Stimulated activated CD8-positive, alpha-beta memory T cell treated with anti-CD3 and anti-CD28 coated beads, Interleukin-4, amount 100 ng/mL, for 1 hour (primary cell): ENCODE measurements around the gene TTLL11.

Experiments
- DNase-seq, 2 donors: peaks; one replicate each; pipeline ENCODE4 v3.0.0-alpha.2; 2020; ENCODE audit warnings: low read depth in 2 of 2, low spot score in 1 of 2

Gene TTLL11

GRCh38 chr9:121818841-121819427 lies 274.2 kb downstream of the TTLL11 start:
- no peak for DNase-seq

DNA sequence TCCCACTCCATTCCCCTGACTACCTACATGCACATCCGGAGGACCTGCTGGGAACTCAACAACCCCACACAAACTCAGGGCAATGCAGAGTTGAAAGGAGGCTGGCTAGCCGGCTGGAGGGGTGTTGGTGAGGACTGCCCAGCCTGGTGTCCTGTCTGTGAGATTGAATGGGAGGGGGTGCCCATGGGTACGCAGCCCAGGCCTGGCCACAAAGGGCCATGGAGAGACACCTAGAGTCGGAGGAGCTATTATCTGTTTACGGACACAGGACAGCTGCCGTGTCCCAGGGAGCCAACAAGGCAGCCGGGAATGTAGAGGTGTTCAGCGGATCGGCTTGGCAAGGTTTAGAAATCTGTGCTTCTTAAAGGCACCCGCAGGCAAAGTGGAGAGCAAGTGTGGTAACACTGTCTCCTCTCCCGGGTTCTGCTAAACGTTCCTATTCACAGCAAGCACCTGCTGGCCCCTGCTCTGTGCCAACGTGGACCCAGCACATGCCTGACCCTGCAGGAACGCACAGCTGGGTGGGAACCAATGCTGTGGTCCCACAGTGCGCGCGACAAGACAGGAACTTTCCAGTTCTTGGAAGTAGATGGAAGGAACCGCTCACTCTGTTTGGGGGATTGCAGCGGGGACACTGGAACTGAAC lies 275.0 kb downstream of the TTLL11 start:
- DNase-seq, result no peak

DNA sequence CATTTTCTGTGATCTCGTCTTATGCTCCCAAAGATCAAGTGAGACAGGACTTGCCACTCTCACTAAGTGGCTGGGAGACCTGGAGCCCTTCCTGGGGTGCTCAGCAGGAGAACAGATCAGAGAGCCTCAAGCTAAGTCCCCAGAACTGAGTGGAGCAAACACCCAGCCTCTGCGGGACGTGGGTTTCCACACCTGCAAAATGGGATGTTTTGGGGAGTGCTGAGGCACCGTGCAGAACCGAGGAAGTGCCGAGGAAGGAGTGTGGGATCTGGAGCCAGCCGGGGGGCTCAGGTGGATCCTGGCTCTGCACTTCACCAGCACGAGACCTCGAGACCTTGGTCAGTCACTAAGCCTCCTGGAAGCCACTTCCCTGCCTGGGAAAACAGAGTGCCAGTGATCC lies 275.6 kb downstream of the TTLL11 start:
- DNase-seq, result no peak

DNA sequence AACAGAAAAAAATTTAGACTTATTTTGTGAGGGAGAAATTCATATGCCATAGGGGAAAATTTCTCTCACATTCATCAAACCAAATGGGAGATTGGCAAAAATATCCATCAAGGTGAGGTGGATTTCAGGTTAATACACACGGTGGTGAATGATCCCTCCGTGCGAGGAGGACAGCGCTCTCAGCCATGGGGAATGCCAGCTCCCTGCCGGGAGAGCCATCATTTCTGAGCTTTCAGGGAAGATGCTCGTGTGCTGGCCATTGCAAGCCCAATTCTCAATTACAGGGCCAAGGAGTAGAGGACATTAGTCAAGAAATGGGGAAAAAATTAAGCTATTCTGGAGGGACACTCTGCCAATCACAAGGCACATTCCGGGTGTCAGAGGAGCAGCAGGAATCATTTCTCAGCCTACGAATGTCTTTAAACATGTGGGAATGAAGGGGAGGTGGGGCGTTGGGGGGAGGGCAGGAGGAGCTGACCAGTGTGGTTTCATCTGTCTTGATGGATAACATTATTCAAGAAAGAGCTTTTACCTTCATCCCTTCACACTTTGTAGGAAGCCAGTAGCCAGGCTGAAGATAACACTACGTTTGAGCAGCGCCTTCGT lies 276.2 kb downstream of the TTLL11 start:
- DNase-seq, result no peak

GRCh38 chr9:121816449-121816817 lies 276.7 kb downstream of the TTLL11 start:
- DNase-seq, result no peak

DNA sequence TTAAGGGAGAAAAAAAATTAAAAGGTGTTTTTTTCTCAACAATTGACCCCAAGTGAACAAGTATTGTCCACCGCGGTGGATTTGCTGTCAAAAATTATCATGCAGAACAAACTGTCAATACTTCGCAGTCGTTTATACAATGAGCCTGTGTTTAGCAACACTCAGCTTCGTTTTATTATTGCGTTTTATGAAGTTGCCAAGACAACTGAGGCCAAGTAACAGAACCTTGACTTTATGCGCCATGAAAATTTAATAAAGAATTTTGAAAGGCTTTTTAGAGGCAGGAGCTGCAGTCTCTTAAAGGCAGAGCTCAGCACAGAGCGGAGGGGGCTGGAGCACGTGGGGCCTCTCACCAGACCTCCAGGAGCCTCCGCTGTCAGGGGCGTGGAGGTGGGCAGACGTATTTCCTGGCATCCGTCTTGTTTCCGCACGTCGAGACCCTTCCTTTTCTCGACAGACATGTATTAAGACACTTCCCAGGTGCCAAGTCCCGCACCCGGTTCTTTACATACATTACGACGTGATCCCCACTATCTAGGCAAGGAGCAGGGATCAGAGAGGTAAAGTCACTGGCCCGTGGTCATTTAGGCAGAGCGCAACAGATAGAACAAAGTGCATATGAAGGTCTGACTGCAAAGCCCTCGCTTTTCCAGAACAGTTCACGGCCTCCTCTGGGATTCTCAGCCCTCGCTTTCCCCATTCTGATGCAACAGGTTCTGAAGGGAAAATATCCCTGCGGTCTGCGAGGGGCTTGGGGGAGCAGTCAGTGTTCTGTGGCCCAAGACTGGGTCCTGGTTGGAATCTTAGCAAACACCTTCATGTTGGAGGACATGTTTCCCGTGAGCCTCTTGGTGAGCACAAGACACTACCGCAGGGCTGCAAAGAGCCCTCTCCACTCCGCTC lies 277.3 kb downstream of the TTLL11 start:
- no peak for DNase-seq

DNA sequence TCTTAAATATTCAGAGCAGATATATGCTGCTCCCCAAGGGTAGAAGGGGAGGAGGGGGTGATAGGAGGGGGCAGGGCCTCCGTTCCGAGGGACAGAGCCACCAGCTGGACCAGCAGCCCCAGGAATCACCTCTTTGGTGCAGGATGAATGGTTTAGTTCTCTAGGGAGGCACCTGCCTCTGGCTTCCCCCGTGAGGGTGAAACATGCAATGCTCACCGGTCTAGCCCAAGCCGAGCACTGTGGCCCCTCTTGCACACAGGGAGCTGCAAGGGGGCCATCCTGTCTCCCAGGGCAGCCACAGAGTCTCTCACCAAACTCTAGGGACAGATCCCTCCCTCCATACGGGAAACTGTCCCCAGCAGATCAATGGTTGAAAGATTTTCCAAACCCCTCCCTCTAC lies 278.0 kb downstream of the TTLL11 start:
- no peak for DNase-seq

DNA sequence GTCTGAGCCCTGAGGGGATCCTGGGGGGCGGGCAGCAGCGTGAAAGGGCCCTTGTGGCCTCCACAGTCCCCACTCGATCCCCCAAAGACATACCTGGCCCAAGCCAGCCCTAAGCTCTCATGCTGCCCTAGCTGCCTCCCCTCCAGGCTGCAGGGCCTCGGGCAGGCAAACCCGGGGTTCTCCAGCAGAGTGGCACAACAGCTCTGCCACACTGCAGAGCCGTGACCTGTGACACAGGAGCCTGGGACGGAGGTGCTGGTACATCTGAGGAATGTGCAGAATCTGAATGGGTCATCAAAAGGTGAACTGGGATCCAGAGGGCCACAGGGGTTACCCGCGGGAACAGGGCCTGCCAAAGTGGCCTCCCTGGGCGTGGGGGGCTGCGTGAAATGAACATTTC lies 278.5 kb downstream of the TTLL11 start:
- DNase-seq, result no peak

- DNase-seq, result no peak
These were observed 279.4 kb downstream of the TTLL11 start for GRCh38 chr9:121813519-121814210.

- DNase-seq, result no peak
These were observed 280.9 kb downstream of the TTLL11 start for GRCh38 chr9:121812159-121812735.

DNA sequence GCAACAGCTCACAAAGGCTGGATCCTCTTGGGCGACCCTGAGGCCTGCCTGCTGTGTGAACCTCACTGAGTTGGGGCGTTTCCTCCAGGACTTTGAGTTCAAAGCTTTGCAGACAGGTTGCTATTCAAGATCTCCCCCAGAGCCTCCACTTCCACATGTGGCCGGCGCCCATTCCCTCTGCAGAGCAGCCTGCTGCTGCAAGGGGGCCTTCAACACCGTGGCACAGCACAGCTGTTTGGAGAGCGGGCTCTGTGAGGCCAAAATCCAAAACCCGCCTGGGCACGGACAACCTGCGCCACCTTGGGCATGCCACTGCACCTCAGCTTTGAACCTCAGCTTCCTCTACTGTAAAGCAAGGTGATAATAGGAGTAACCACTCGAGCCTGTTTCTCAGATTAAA lies 281.4 kb downstream of the TTLL11 start:
- DNase-seq, result no peak

DNA sequence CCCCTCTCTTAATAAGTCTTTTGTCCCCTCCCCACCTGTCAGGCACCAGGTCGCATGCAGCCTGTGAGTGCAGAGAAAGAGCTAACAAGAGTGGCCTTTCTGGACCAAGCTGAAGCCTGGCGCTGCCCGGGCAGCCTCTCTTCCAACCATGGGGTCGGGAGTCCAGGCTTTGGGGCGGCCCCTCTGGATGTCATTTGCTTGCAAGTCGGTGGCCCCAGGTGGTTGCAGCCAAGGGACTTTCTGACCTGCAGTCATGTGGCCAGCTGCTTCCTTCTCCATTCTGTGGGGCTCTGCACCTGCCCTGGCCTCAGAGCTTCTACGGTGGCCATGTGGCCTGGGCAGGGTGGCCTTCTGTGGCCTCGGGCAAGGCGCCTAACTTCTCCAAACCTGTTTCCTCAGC lies 282.0 kb downstream of the TTLL11 start:
- no peak for DNase-seq

DNA sequence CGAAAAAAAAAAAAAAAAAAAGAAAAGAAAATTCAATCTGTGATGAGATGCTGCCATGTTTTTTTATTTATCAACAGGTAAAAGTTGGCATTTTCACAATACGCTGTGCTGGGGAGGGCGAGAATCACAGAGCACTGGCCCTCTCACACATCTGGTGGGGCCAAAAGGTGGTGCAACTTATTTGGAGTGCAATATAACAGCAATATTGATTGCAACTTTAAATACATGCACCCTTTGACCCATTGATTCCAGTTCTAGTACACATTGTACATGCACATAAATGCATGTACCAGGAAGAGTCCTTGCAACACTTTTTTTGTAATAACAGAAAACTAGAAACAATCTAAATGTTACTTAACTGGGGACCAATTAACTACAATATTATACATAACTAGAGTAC lies 282.6 kb downstream of the TTLL11 start:
- DNase-seq, result no peak

- DNase-seq, result no peak
These were observed 283.6 kb downstream of the TTLL11 start for GRCh38 chr9:121809356-121810050.

DNA sequence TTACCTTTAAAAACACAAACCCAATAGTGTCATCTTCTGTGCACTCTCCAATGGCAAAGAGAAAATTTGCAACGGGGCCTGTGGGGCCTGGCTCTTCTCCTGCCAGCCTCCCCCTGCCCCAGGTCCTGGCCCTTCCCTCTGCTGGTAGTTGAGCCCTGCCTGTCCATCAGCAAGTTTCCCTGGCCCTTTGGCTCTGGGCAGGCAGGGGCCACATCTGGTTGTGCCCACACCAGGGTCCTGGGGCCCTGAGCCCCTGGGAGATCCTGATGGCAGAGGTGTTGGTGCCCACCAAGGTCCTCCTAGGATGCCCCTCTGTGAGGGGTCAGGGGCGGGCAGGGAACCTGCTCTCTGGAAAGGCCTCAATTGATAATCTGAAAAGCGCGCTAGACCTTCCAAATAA lies 284.3 kb downstream of the TTLL11 start:
- DNase-seq, result no peak

GRCh38 chr9:121807823-121808278 lies 285.3 kb downstream of the TTLL11 start:
- DNase-seq, result no peak

- no peak for DNase-seq
These were observed 285.9 kb downstream of the TTLL11 start for GRCh38 chr9:121807069-121807822.

DNA sequence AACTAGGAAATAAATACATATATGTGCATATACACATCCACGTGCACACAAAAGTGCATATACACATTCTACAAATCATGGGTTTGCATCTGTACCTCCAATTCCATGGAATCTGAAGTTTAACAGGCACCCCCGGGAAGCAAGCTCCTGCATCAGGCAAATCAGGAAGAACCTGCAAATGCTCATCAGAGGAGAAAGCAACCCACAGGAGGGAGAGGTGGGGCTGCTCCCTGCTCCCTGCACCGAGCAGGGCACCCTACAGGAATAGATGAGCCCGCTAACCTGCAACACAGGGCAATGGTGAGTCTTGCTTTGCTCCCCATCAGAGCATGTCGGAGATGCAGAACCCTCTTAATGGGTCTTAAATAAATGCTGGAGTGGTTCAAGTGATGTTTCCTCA lies 290.4 kb downstream of the TTLL11 start:
- no peak for DNase-seq

- DNase-seq, result no peak
These were observed 291.5 kb downstream of the TTLL11 start for GRCh38 chr9:121801579-121801978.

DNA sequence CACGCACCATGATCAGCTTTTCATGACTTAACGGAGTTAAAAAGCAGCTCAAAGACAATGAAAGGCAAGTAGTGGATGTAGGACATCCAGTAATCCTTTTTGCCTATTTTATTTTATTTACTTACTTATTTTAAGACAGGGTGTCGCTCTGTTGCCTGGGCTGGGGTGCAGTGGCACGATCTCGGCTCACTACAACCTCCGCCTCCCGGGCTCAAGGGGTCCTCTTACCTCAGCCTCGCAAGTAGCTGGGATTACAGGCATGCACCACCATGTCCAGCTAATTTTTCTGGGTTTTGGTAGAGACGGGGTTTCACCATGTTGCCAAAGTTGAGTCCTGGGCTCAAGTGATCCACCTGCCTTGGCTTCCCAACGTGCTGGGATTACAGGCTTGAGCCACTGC lies 292.7 kb downstream of the TTLL11 start:
- no peak for DNase-seq
